ENCODE data around the gene LRRC45. TPM values are rescaled to one million over a fixed set of nuclear protein-coding genes. Genes with fewer than 3 reads are reported as not detected.

The LRRC45 gene
- total RNA-seq, 1 experiment from 2014 or later = 40.1 TPM

DNA sequence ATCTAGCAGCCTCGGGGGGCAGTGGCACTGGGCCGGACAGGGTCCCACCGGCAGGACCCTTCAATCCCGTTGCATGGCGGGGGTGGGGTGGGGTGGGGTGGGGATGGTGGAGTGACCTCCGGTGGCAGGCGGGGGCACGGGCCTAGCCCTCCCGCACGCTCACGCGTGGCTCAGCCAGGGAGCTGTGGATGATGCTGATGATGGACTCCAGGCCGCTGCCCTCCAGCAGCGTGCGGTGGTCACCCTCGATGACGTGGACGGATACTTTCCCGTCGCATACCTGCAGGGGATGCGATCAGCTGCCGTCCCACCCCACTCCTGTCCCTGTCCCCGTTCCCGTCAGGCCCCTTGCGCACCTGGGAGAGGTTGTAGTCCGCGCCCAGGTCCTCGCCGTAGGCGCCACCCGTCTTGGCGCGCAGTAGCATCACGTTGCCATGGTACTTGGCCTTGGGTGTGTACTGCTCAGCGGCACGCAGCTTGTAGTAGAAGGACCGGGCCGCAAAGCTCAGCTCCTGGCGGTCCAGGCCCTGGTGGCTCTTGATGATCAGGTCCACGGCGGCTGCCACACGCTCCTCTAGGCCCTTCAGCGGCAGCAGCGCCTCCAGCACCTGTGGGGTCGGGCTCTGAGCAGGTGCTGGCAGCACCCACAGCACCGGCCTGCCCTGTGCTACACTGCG lies 56.0 kb downstream of the LRRC45 start:
- DNase-seq (ENCODE audit: low read depth, low spot score) (no peak), ATAC-seq (no peak)
- RAD21 ChIA-PET (ENCODE audit: low non-redundant PET in 1 of 2, low total read pairs in 2 of 2, uncharacterized antibody in 2 of 2, unreplicated experiment in 2 of 2) = no interaction called here
- BruUV-seq (replicated peaks) = no TSS peak
- Histone ChIP-seq H4K20me1 (ENCODE audit: insufficient read depth) (peaks cover 9% of the 10 kb centered on the region; the same call in 1 of the 2 replicates), H3K36me3 (ENCODE audit: control insufficient read depth in 1 of 2, insufficient read depth in 2 of 2, low read length in 2 of 2) (peaks cover 43 to 49% of the 10 kb centered on the region in 2 experiments), H3K4me2 (ENCODE audit: low read length) (no peak overlapping the region), H3K27me3 (ENCODE audit: insufficient read depth, low read length) (no peaks in the 10 kb centered on the region), H3K27ac (ENCODE audit: low read depth, low read length) (no peak overlapping the region), H2AFZ (ENCODE audit: low read depth, low read length, poor library complexity, severe bottlenecking) (no peak overlapping the region), H3K4me1 (ENCODE audit: control insufficient read depth in 1 of 2, insufficient read depth in 2 of 2, low read length in 2 of 2) (no peaks in the 10 kb centered on the region), H3K4me3 (replicated peaks in 1 of 2; ENCODE audit: low read depth in 1 of 2, low read length in 2 of 2) (no peak overlapping the region), H3K9me2 (ENCODE audit: insufficient read depth) (no peaks in the 10 kb centered on the region), H3K79me2 (ENCODE audit: insufficient read depth, low read length) (peaks cover 3% of the 10 kb centered on the region; the same call in 1 of the 2 replicates), H3K9me3 (ENCODE audit: control insufficient read depth in 1 of 2, insufficient read depth in 1 of 2, low read depth in 1 of 2, low read length in 2 of 2) (no peaks in the 10 kb centered on the region), H3K9ac (ENCODE audit: low read length) (no peak overlapping the region)
- no peak for TF ChIP-seq FOSL1 (IDR thresholded peaks at IDR 0.05; ENCODE audit: low read depth)
- no peak for TF ChIP-seq EZH2phosphoT487 (IDR thresholded peaks at IDR 0.05; ENCODE audit: borderline replicate concordance)
- no peak for TF ChIP-seq ZFX (IDR thresholded peaks at IDR 0.05)
- no peak for TF ChIP-seq POLR2A (IDR thresholded peaks at IDR 0.05; ENCODE audit: borderline replicate concordance, extremely low read depth, insufficient read depth, insufficient read length)
- no peak for TF ChIP-seq POLR2AphosphoS5 (IDR thresholded peaks at IDR 0.05; ENCODE audit: low read depth, low read length)
- TF ChIP-seq CBX3 (IDR thresholded peaks at IDR 0.05; ENCODE audit: low read depth) = no peak
- no peak for TF ChIP-seq JUND (IDR thresholded peaks at IDR 0.05)
- TF ChIP-seq, protein P1, sequence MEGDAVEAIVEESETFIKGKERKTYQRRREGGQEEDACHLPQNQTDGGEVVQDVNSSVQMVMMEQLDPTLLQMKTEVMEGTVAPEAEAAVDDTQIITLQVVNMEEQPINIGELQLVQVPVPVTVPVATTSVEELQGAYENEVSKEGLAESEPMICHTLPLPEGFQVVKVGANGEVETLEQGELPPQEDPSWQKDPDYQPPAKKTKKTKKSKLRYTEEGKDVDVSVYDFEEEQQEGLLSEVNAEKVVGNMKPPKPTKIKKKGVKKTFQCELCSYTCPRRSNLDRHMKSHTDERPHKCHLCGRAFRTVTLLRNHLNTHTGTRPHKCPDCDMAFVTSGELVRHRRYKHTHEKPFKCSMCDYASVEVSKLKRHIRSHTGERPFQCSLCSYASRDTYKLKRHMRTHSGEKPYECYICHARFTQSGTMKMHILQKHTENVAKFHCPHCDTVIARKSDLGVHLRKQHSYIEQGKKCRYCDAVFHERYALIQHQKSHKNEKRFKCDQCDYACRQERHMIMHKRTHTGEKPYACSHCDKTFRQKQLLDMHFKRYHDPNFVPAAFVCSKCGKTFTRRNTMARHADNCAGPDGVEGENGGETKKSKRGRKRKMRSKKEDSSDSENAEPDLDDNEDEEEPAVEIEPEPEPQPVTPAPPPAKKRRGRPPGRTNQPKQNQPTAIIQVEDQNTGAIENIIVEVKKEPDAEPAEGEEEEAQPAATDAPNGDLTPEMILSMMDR (IDR thresholded peaks at IDR 0.05 in 2 of 3, conservative IDR thresholded peaks at IDR 0.05 in 1 of 3; ENCODE audit: borderline replicate concordance in 1 of 3, insufficient read depth in 1 of 3, low read depth in 2 of 3, low read length in 2 of 3) = no peak
- no peak for TF ChIP-seq YY1 (IDR thresholded peaks at IDR 0.05; ENCODE audit: extremely low read depth, insufficient replicate concordance, low read depth, low read length)
- TF ChIP-seq CEBPB (IDR thresholded peaks at IDR 0.05; ENCODE audit: low read depth) = no peak
- TF ChIP-seq, protein P2, sequence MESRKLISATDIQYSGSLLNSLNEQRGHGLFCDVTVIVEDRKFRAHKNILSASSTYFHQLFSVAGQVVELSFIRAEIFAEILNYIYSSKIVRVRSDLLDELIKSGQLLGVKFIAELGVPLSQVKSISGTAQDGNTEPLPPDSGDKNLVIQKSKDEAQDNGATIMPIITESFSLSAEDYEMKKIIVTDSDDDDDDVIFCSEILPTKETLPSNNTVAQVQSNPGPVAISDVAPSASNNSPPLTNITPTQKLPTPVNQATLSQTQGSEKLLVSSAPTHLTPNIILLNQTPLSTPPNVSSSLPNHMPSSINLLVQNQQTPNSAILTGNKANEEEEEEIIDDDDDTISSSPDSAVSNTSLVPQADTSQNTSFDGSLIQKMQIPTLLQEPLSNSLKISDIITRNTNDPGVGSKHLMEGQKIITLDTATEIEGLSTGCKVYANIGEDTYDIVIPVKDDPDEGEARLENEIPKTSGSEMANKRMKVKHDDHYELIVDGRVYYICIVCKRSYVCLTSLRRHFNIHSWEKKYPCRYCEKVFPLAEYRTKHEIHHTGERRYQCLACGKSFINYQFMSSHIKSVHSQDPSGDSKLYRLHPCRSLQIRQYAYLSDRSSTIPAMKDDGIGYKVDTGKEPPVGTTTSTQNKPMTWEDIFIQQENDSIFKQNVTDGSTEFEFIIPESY (IDR thresholded peaks at IDR 0.05; ENCODE audit: extremely low read depth, insufficient replicate concordance, low read length) = no peak
- TF ChIP-seq, protein P3, sequence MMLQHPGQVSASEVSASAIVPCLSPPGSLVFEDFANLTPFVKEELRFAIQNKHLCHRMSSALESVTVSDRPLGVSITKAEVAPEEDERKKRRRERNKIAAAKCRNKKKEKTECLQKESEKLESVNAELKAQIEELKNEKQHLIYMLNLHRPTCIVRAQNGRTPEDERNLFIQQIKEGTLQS (IDR thresholded peaks at IDR 0.05) = no peak
- TF ChIP-seq SRF (IDR thresholded peaks at IDR 0.05; ENCODE audit: low read depth) = no peak
- no peak for TF ChIP-seq EZH2 (IDR thresholded peaks at IDR 0.05)
- no peak for TF ChIP-seq EGR1 (IDR thresholded peaks at IDR 0.05; ENCODE audit: low read depth)
- no peak for TF ChIP-seq SP1 (IDR thresholded peaks at IDR 0.05; ENCODE audit: low read depth)
- intact Hi-C loops (cut with micrococcal nuclease) = no loop called here
- POLR2A ChIA-PET = no interaction called here
- CTCF ChIA-PET = interaction anchor here (0.6 kb wide), 1 partner anchor 56 kb away, joined by 3 read pairs; the partner anchor contains the start of genes CENPX and LRRC45
